GM21526 (cell line): ENCODE data around the gene NAV1.
A peak's percentile ranks its signal among the peaks of the same experiment; 100 is the strongest.

Experiments
- ATAC-seq: cut with Tn5 transposase; IDR thresholded peaks from one replicate; pipeline ENCODE4 v1.9.1; 2021; ENCODE audit warnings: moderate library complexity; ENCODE audit not compliant: unreplicated experiment, low FRiP score

The NAV1 gene

DNA sequence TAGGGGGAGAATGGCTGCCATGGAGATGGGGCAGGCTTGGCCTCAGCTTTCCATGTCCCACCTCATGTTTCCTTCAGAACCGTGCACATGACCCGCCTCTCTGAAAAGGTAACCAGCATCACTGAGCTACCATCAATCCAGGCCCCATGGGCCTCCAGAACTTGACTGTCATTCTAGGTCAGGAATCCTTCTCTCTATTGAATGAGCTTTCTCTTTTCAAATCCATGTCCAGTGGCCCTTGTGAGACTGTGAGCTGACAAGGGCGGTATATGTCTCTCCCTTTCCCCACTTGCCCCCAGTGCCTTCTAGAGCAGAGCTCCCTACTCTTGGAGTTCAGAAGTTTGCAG is 36.4 kb upstream of the NAV1 start:
- ATAC-seq, result no peak

DNA sequence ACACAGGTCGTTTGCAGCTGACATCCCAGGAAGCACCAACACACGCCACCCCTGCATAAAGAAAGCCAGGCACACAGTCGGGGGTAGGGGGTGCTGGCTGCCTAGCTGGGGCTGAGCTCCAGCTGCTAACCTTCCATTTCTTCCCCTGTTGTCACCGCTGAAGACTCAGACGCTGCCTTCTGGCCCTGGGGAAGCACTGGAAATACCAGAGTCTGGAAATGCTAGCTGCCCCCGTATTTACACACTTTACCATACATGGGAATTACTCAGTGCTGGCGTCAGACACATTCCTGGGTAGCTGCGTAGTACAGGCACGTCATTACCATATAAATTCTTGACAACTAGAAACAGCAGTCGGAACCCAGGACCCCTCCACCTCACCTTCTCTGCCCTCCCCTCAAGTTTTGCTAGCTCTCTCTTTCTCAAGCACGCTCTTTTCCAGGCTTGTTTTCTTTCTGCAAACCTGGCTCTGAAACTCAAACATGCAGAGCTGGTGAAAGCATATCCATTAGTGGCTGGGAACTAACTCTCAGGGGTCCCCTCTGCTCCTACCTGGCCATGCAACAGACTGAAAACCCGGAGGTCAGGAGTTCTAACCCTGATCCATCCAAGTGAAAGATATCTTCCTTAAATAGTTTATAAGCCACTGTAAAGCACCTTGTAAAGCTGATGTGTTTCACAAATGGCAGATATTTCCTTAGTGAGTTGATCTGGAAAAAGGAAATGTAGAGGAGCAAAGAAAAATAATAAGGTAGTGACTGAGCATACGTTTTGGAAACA is 35.3 kb upstream of the NAV1 start:
- no peak for ATAC-seq

DNA sequence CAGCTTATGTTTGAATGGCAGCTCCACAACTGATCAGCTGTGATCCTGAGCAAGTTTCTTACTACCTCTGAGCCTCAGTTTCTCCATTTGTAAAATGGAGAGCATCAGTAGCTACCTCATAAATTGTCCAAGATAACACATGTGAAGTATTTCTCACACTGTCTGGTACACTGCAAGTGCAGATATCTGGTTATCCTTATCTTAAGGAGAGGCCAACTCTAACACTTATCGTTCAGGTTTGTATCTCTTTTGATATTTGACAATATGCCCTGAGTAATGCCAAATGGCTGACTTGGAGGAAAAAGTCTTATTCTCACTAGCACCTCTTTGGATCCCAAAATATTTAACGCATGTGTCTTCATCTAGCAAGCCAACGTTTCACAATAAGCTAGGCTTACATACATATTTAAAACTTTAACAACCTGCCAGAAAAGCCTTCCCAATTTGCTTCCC is 34.7 kb upstream of the NAV1 start:
- no peak for ATAC-seq

GRCh38 chr1:201504799-201505502 is 34.0 kb upstream of the NAV1 start:
- ATAC-seq, result no peak

DNA sequence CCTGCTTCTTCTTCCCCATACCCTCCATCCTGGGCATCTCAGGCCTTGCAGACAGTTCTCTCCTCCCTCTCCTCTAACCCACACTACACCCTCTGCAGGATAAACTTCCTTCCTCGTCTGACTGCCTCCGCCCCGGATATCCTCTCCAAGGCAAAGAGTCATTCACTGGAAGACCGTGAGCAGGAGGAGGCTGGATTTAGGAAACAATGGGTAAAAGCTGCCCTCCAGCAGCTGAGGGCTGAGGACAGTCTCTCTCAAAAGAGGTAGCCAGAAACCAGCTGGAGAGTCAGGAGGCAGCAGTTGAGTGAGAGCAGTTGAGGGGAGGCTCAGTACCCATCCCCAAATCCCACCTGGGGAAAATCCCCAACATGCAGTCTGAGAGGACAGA is 33.4 kb upstream of the NAV1 start:
- no peak for ATAC-seq

DNA sequence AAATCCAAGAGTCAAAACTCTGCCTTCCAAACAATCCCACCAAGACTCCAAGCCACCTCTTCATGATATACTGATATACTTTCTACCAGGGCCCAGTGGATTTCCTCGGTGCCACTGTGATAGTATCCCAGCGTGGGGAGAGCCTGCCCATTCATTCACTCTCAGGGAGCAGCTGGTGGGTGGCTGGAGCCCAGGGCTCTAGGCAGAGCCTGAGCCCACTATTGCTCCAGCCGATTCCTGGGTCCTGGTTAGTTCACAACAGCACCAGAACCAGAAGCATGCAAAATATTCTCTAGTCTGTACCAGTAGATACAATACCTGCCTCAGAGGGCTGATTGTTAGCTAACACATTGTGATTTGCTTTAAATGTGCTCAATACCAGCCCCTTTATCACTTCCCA is 32.8 kb upstream of the NAV1 start:
- no peak for ATAC-seq

DNA sequence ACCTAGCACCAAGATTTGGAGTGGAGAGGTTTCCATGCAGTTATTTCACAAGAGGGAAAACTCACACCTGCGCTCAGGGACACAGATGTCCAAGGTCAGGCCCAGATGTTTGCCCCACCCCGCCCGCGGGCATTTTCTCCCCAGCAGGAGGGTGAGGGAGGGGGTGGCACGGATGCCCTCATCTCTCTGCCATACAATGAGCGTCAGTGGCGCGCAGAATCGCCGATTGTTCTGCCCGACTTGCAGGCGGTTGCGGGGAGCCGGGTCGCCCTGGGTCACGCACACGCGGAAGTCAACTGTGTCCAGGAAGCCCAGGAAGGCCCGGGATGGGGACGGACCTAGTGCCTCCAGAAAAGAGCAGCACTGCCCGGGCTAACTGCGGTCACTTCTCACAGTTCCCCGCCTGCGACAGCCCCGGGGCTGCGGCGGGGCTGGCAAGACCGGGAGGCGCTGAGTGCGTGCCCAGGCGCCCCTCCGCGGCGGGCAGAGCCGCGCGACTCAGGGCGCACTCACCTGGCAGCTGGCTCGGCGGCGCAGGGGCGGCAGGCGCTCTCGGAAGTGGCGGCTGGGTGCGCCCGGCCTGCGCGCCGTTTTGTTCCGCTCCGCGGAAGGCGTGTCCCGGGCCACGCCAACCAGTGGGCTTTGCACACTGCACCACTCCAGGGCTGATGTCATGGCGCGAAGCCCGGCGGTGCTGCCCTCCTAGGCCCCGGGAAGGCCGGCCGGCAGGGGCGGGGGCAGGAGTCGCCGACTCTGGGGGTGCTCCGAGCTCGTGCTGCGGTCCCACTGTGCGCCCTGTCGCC is 32.2 kb upstream of the NAV1 start, which contains the start of gene CSRP1:
CSRP1 (minus strand) TSS at position 567 of the 803 bp plus-strand sequence. CDS start 10,820 bp downstream, outside the sequence.
- peak; percentile 89 for ATAC-seq

GRCh38 chr1:201507360-201507675 is 31.6 kb upstream of the NAV1 start:
- no peak for ATAC-seq

DNA sequence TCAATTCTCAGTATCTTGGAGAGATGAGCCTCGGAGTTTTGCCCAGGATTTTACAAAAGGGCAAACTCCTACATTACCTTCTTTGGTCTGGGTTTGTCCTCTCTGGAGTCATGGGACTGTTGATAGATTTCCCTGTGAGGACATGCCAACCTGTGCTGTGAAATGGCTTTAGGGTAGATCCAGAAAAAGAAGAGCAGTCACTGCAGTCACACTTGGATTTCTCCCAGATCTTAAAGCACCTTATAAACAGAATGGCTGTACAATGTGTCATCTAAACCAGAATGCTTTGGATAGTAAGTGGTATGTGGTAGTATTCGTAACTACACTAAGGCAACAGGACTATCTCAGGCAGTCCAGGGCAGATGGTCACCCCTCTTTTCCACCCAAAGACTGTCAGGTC is 30.1 kb upstream of the NAV1 start:
- no peak for ATAC-seq

DNA sequence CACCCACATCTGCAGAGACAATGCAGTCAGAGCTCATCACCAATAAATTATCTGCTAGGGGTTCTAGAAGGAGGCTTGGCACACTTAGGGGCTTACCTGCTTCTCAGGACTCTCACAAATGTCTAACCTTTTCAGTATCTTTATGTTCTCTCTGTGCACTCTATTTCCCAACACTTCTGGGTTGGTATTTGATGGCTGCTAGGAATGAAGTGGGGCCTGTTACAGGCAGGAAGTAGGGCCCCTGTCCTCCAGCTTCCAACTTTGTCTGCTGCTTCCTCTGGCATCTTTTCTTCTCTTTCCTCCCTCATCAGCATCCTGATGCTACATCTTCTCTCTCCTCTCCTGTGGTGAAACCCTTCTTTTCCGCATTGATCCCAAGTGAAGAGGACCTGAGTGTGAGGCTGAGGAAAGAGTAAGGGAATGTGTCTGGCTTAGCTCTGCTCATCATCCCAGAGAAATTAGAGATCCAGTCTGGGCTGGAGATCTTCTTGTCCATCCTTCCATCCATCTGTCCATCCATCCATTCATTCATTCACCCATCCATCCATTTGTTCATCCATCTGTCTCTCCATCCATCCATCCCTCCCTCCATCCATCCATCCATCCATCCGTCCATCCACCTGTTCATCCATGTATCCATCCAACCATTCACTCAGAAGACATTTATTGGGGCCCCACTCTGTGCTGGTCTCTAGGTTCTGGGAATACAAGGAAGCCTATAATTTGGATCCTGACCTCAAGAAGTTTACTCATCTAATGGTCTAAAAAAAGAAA is 29.1 kb upstream of the NAV1 start:
- no peak for ATAC-seq

- no peak for ATAC-seq
Measured at GRCh38 chr1:201510734-201511133, 28.2 kb upstream of the NAV1 start.

- ATAC-seq, result no peak
Measured at GRCh38 chr1:201511396-201511940, 27.5 kb upstream of the NAV1 start.

- peak; percentile 35 for ATAC-seq
Measured at GRCh38 chr1:201511941-201512539, 26.9 kb upstream of the NAV1 start.

GRCh38 chr1:201513498-201514243 is 25.3 kb upstream of the NAV1 start:
- ATAC-seq, result no peak

DNA sequence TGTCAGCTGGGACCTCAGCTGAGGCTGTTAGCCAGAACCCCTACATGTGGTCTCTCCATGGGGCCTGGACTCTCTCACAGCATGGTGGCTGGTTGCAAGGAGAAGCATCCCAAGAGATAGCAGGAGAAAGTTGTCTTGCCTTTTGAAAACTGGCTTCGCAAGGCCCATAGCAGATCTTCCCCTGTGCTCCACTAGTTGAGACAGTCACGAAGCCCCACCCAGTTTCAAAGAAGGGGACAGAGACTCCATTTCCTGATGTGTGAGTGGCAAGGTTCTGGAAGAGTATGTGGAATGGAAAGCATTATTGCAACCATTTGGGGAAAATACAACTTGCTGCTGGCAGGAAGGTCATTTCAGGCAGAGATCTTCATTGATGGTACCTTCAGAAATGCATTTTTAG is 24.5 kb upstream of the NAV1 start:
- ATAC-seq, result no peak

DNA sequence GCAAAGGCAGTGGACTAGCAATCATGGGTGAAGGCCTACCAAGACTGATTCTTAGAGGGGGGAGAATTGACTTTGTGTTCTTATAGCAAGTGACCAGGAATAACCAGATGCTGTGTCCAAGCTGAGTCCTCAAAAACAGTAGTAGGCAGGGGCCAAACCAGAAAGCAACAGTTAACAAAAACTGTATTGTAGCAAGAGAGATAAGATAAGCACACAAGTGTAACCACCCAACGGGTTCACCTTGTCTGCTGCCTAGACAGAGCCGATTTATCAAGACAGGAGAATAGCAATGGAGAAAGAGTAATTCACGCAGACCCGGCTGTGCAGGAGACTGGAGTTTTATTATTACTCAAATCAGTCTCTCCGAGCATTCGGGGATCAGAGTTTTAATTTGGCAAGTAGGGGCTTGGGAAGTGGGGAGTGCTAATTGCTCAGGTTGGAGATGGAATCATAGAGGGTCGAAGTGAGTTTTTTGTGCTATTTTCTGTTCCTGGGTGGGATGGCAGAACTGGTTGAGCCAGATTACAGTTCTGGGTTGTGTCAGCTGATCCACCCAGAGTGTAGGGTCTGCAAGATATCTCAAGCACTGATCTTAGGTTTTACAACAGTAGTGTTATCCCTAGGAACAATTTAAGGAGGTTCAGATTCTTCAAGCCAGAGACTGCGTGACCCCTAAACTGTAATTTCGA is 23.7 kb upstream of the NAV1 start:
- ATAC-seq, result no peak

DNA sequence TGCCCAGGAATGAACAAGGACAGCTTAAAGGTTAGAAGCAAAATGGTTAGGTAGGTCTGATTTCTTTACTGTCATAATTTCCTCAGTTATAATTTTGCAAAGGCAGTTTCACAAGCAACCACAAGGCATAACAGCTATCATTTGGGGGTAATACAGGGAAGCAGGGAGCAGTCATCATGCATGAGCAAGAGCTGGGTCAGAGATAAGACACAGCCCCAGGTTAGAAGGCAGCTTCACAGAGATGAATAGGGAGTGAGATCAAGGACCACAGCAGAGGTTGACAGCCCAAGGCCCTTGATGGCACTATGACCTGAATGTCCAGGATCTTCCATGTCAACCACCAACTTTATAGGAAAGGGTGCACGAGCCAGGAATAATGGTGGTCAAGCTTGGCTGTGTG is 23.0 kb upstream of the NAV1 start:
- ATAC-seq, result no peak

- no peak for ATAC-seq
Measured at GRCh38 chr1:201516511-201517127, 22.3 kb upstream of the NAV1 start.
